Stimulated activated naive CD8-positive, alpha-beta T cell treated with anti-CD3 and anti-CD28 coated beads, Interleukin-15, Interleukin-2, amounts not matched to agents 100 U/mL and 50 U/mL, for 24 hours (primary cell): ENCODE data around the gene PNPLA5.
A peak's percentile ranks its signal among the peaks of the same experiment; 100 is the strongest.
"Not testable (repeated sequence)": the region's sequence is repeated elsewhere in the genome, so short reads cannot be mapped to it uniquely, and the experiment has no call there.

Experiments
- ATAC-seq: fragments of 150-1000 bp; cut with Tn5 transposase; one replicate; pipeline ENCODE4 v1.10.0; 2021
- DNase-seq: peaks from one replicate; pipeline ENCODE4 v3.0.0; 2021

The PNPLA5 gene

DNA sequence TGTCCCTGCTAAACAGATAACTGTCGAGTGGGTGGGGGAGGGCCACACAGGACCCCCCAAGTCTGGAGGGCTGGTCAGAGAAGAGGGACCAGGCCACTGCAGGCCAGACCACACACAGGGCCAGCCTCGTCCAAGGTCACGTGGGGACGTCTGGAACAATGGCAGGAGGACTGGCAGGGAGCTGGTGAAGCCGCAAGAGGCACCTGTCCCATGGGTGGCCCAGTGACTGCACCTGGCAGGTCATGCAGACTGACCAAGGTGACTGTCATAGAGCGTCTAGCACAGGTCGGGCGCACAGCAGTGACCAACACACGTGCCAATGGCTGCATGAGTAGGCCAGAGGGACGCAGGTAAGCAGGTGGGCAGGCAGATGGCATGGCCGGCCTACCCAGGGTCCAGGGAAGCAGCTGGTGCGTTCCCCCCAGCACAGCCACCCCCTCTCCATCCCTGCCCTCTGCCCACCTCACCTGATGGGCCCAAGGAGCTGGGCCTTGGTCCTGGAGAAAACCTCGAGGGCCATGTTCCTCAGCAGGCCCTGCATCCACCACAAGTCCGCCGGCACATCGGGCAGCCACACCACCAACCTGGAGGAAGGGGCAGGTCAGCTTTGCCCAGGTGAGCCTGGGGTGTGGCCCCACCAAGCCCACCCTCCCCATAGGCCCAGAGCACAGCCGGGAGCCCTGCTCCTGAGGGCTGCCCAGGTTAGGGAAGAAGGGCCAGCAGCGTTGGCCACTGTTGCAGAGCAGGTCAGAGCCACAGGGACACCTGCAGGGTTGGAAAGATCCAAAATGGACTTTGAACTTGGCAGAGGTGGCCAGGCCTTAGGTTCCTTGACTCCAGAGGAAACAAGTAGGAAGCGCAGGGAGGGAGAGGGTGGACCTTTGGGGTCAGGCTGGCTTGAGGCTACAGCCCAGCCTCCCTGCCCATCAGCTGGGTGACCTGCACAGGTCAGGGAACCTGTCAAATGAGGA is 10.4 kb downstream of the PNPLA5 start:
- ATAC-seq = no peak

DNA sequence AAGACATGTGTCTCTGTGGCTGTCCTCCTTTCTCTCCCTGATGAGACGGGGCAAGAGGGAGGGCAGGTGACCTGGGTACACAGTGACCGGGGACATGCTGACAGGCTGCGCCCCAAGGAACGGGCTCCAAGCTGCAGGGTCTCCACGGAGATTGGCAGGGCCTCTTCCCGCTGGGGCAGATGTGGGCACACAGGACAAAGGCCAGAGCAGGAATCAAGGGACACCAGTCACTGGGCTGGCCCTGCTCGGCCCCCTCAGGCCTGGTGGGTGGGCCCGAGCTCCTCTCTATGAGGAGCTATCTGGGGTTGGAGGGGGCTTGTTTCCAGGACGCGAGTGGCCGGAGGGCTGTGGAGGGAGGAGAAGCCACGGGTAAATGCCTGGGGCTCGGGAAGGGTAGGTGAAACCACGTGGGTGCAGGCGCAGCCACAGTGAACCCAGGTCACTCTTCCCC is 11.2 kb downstream of the PNPLA5 start:
- DNase-seq = no peak

More for the DNA sequence above, 10.4 kb downstream of the PNPLA5 start:
- no peak for DNase-seq

DNA sequence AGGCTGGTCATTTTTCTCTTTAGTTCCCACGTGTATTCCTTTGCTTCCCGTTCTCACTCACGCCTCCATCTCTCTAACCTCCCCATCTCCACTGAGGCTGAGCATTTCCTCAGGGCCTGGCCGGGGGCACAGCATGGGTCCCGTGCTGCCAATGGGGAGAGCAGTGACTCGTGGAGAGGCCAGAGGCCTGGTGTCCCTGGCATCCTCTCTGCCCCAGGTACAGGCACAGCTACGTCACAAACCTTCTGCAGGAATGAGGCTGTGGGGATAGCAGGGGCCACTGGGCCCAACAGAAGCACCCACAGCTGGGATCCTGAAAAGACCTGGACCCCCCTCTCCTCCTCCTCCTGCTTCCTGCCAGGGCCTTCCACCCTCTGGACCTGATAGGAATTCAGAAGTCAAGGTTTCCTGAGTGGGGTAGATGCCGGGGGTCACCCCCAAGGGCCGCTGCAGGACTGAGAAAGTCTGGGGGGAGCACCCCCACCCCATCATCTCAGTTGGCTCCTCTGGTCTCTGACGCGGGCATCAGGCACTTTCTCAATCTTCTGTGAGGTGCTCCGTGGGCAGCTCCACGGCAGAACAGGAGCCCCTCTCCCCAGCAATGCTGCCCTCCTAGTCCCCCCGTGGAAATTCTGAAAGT is 11.8 kb downstream of the PNPLA5 start:
- DNase-seq (no peak), ATAC-seq (no peak)

More for the DNA sequence above, 11.2 kb downstream of the PNPLA5 start:
- ATAC-seq = no peak

DNA sequence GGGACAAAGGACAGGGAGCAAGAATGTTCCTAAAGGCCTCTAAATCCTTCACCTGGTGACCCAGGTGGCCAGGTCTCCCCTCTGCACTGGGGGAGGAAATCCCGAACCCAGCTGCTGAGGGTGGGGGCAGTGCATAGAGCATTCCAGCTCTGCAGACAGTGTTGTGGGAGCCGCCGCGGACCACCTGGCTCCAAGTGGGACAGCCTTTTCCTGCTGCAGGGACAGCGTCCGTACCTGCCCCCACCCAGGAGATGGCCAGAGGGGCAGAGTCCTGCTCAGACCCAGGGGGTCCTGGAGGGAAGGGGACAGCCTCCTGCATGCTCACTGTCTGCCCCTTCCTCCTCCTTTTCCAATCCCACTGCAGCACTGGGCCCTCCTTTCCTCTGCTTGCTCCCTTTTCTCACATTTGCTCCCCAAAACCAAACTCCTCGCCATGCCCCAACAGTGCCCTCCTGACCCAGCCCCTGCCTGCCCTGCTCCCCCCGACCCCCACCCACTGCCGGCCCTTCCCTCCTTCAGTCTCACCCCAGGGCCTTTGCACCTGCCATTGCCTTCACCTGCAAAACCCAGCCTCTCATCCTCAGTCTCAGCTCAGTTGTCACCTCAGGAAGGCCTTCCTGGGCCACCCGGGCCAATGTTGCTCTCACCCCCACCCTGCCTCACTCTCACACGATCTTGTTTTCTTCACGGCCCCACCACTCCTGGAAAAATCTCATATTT is 12.8 kb downstream of the PNPLA5 start:
- ATAC-seq (no peak), DNase-seq (no peak)

GRCh38 chr22:43878079-43878795 is 13.6 kb downstream of the PNPLA5 start:
- DNase-seq (no peak), ATAC-seq (no peak)

DNA sequence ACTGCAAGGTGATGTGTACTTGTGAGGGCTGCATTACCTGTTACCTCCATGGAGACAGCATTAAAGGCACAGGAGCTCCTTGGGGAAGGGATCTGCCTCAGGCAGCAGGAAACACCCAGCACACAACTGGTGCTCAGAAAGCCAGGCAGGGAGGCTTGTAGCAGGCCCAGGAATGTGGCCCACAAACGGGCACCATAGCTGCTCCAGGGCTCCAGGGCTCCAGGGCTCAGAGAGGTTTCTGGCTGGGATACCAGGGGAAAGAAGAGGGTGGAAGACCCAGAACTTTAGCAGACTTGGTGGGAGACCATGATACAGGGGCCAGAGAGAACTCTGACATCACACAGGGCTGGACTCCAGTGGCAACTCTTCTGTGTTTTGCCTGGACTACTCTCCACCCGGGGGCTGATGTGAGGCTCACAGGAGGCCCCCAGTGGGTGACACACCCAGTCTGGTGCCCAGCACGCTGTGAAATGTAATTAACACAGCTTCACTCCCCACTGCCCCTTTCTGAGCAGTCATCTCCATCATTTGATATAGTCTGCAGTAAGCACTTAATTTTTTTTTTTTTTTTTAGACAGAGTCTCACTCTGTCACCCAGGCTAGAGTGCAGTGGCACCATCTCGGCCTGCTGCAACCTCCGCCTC is 14.8 kb downstream of the PNPLA5 start:
- DNase-seq (no peak), ATAC-seq (no peak)

DNA sequence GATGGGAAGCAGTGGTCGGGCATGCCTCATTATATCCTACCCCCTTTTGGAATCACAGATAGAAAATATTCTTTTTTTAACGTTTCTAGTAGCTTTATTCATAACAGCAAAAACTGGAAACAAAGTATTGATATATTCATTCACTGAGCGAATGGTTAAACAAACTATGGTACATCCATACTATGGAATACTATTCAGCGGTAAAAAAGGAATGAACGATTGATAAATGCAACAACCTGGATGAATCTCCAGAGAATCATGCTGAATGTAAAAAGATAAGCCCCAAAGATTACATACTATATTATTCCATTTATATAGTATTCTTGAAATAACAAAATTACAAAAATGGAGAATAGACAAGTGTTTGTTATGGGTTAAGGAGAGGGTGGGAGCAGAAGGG is 22.0 kb downstream of the PNPLA5 start:
- ATAC-seq (no peak), DNase-seq (no peak)

- not testable (repeated sequence) for DNase-seq, ATAC-seq
These were observed 22.8 kb downstream of the PNPLA5 start for GRCh38 chr22:43869001-43869400.

DNA sequence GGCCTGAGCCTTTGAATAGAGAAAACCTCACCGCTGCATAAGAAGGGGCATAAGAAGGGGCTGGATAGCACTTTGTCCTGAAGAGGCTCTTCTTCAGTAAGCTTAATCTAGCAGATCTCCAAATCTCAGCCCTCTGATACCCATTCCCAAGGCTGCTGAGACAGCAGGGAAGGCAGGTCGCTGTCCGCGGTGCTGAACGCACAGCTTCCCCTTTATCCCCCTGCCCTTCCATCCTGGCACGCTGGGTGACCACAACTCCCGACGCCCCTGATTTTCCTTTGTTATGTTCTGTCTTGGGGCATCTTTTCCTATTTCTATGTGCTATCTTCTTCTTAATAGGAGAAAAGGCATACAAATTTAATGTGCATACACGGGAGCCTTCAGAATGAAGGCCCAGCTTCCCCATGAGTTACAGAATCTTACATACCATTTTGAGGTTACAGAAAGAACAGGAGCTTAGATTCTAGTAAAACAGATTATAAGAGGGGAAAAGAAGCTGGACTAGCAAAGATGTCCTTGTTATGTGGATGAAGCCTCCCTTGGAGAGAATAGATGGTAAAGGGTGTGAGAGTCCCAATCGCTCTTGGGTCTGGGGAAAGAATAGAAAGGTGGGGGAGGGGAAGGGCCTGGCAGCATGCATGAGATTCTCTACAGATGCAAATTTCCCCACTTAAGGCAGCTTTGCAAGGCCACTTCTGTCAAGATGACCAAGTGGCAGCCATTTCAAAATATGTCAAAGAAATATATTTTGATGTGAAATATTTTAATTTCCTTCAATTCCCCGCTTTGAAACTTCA is 23.8 kb downstream of the PNPLA5 start:
- no peak for ATAC-seq
- DNase-seq = peak; percentile 30

- no peak for DNase-seq
- ATAC-seq = no peak
These were observed 29.0 kb downstream of the PNPLA5 start for GRCh38 chr22:43862882-43863202.

- ATAC-seq = no peak
- DNase-seq = no peak
These were observed 29.5 kb downstream of the PNPLA5 start, which contains the start of gene SULT4A1 for GRCh38 chr22:43862074-43862881. SULT4A1 (minus strand) TSS chr22:43862513; CDS start chr22:43862382, 131 bp downstream.

DNA sequence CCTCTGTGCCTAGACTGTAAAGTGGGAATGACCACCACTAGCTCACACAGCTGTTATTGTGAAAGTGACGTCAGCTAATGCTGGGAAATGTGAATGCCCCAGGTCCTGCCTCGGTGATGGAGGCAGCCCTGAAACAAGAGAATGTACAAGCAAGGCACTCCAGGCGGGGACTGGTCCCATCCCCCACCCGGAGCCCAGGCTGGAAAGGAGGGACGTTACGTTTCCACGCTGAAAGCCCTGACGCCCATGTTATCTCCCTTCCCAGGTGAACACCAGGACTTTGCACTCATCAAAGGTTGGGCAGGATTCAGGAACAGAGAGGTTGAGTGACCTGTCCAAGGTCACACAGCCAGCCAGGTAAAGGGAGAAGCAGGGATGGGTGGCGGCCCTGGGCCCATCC is 30.3 kb downstream of the PNPLA5 start:
- ATAC-seq (no peak), DNase-seq (no peak)

GRCh38 chr22:43860831-43861230 is 31.0 kb downstream of the PNPLA5 start:
- ATAC-seq (no peak), DNase-seq (no peak)

GRCh38 chr22:43860126-43860525 is 31.7 kb downstream of the PNPLA5 start:
- ATAC-seq (no peak), DNase-seq (no peak)

GRCh38 chr22:43859621-43860020 is 32.2 kb downstream of the PNPLA5 start:
- DNase-seq (no peak), ATAC-seq (no peak)

- ATAC-seq = no peak
- no peak for DNase-seq
These were observed 32.6 kb downstream of the PNPLA5 start for GRCh38 chr22:43859176-43859575.

- DNase-seq (no peak), ATAC-seq (no peak)
These were observed 33.5 kb downstream of the PNPLA5 start for GRCh38 chr22:43858156-43858895.

DNA sequence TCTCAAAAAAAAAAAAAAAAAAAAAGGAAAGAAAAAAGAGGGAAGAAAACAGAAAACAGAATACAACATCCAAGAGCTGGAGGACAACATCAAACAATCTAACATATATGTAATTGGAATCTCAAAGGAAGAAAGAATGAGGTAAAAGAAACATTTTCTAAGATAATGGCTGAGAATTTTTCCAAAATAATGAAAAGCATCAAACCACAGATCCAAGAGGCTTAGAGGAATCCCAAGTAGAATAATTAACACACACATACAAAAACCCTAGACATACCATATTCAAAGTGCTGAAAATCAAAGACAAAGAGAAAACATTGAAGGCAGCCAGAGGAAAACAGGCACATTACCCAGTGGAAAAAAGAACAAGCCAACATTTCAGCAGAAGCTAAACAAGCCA is 34.4 kb downstream of the PNPLA5 start:
- no peak for ATAC-seq
- no peak for DNase-seq

- DNase-seq (no peak), ATAC-seq (no peak)
These were observed 36.4 kb downstream of the PNPLA5 start for GRCh38 chr22:43855431-43855830.
